Measurements from ENCODE around the gene MTNR1A.
"Not testable (repeated sequence)": the region's sequence is repeated elsewhere in the genome, so short reads cannot be mapped to it uniquely, and the experiment has no call there.

The MTNR1A gene

DNA sequence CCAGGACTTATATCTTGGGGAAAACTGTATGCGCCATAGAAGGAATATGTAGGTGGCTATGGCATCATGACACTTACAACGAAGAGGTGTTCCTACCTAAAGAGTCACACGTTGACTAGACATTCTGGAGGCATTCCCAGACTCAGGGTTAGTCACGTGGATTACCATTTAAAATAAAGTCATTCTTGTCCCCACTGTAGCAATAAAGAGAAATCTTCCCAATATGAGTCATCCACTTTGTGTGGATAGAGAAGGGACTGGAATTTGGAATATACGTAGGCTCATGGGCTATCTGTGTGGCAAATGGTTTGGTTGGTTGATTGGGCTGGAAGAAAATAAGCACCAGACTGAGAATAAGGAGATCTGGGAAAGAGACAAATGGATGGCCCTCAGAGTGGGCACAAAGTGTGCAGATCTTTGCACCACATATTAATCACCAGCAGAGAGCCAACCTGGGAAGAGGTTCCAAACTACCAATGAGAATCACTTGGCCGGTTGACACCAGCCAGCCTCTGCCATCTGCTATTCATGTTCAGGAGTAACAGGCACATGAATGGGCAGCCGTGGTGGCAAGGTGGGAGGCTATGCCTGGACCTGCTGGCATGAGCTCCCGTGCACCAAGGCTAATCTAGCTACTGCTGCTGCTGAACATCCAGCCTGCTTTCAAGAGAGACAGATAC is 41.0 kb downstream of the MTNR1A start:
- TF ChIP-seq, protein P1, sequence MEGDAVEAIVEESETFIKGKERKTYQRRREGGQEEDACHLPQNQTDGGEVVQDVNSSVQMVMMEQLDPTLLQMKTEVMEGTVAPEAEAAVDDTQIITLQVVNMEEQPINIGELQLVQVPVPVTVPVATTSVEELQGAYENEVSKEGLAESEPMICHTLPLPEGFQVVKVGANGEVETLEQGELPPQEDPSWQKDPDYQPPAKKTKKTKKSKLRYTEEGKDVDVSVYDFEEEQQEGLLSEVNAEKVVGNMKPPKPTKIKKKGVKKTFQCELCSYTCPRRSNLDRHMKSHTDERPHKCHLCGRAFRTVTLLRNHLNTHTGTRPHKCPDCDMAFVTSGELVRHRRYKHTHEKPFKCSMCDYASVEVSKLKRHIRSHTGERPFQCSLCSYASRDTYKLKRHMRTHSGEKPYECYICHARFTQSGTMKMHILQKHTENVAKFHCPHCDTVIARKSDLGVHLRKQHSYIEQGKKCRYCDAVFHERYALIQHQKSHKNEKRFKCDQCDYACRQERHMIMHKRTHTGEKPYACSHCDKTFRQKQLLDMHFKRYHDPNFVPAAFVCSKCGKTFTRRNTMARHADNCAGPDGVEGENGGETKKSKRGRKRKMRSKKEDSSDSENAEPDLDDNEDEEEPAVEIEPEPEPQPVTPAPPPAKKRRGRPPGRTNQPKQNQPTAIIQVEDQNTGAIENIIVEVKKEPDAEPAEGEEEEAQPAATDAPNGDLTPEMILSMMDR (IDR thresholded peaks at IDR 0.05; ENCODE audit: extremely low read depth, missing control alignments): no peak
- no peak for DNase-seq (ENCODE audit: low spot score)

DNA sequence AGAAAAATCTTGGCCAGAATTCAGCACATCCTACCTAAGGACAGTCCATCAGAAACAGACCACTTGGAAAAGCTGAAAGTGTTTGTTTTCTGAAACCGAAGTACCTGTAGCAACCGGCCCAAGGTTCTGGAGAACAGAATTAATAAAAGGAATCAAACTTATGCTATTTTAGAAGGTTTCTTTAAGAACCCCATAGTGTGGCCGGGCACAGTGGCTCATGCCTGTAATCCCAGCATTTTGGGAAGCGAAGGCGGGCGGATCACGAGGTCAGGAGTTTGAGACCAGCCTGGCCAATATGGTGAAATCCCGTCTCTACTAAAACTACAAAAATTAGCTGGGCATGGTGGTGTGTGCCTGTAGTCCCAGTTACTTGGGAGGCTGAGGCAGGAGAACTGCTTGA is 50.6 kb downstream of the MTNR1A start:
- DNase-seq (ENCODE audit: low spot score): not testable (repeated sequence)

DNA sequence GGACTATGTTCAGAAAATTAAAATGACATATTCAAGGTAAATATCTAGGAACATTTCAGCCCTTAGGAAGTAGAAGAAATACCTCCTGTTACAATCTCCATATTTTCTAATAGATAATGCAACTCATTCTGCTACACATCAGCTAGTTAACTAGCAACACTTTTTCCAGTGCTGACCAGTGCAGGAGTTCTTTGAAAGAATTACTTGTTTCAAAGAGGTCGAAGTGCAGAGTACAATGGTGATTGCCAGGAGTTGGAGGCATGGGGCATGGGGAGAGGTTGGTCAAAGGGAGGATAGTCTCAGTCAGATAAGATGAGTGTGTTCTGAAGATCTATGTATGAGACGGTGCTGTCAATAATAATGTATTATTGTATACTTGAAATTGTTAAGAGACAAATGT is 53.1 kb downstream of the MTNR1A start:
- TF ChIP-seq, protein P1 (IDR thresholded peaks at IDR 0.05; ENCODE audit: extremely low read depth, missing control alignments): no peak
- no peak for DNase-seq (ENCODE audit: low spot score)

DNA sequence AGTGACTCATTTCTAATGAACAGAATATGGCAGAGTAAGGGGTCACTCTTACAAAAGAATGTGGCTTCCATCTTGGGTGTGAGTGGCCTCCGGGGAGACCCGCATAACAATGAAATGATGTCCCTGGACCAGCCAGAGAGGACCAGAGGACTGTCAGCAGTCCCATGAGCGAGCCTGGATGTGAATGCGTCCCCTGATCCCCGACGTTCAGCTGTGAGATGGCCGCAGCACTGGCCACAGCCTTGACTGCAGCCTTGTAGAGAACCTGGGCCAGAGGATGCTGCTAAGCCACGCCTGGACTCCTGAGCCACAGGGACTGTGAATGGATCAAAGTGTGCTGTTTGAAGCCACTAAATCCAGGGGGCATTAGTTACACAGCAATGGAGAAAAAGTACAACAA is 53.8 kb downstream of the MTNR1A start:
- TF ChIP-seq, protein P1 (IDR thresholded peaks at IDR 0.05; ENCODE audit: extremely low read depth, missing control alignments): no peak
- DNase-seq (ENCODE audit: low spot score): no peak

DNA sequence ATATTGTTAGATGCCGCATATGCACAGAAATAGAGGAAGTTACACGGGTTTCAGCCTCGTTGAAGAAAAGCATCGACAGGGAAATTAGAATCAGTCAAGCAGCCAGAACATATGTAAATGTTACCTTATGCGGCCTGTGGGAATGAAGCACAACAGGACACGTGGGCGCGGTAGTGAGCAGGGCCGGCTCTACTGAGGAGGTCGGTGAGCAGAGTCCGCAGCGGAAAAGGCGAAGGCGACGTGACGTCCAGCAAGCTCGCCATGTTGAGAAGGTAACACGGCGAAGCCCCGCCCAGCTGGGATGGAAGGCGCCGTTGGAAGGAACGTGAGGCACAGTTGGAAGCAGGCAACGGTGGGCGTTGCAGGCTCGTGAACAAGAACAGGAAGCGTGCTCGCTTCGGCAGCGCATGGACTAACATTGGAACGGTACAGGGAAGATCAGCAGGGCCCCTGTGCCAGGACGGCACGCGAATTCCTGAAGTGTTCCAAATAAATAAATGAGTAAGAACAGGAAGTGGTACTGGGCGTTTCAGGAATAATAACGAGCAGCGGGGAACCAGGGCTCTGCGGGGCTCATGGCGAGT is 54.6 kb downstream of the MTNR1A start:
- TF ChIP-seq, protein P1 (IDR thresholded peaks at IDR 0.05; ENCODE audit: extremely low read depth, missing control alignments): no peak
- DNase-seq (ENCODE audit: low spot score): no peak

DNA sequence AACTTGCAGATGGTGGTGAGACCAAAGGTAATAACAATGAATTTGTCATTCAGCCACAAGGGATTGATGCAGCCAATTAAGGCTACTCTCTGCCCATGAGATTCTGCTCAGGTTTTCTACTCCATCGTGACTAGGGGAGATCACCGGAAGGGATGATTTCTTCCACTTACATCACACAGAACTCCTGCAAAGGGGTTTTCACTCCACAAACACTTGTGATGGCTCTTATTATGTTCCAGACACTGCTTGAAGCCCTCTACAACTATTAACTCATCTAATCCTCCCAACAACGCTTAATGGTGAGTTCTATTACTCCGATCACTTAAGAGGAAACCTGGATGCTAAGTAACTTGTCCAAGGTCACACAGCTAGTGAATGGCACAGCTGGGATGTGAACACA is 55.9 kb downstream of the MTNR1A start:
- DNase-seq (ENCODE audit: low spot score): no peak

DNA sequence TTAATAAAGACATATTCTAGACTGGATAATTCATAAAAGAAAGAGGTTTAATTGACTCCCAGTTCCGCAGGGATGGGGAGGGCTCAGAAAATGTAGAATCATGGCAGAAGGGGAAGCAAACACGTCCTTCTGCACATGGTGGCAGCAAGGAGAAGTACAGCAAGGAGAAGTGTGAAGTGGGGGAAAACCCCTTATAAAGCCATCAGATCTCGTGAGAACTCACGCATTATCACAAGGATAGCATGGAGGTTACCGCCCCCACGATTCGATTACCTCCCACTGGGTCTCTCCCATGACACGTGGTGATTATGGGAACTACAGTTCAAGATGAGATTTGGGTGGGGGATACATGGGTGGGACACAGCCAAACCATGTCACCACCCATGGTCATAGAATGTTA is 58.3 kb downstream of the MTNR1A start:
- no peak for DNase-seq (ENCODE audit: low spot score)
- TF ChIP-seq, protein P1 (IDR thresholded peaks at IDR 0.05; ENCODE audit: extremely low read depth, missing control alignments): no peak

More for the DNA sequence above, 55.9 kb downstream of the MTNR1A start:
- TF ChIP-seq, protein P1 (IDR thresholded peaks at IDR 0.05; ENCODE audit: extremely low read depth, missing control alignments): no peak

DNA sequence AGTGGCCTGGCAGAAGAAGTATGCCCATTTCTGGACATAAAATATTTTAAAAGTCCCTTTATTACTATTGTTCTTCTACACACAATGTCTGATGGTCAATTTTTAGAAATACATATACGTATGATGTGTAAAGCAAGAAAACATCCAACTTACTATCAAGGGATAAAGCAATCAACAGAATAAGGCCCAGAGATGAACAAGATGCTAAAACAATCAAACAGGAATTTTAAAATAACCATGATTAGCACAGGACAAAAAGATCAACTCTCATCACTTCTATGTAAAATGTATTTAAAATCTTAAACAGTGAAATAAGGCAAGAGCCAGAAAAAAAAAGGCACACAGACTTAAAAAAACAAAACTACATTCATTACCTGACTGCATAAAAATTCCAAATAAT is 60.9 kb downstream of the MTNR1A start:
- TF ChIP-seq, protein P1 (IDR thresholded peaks at IDR 0.05; ENCODE audit: extremely low read depth, missing control alignments): no peak
- DNase-seq (ENCODE audit: low spot score): no peak
